ENCODE measurements around the gene GGCX.
"Not testable (repeated sequence)": the region's sequence is repeated elsewhere in the genome, so short reads cannot be mapped to it uniquely, and the experiment has no call there.

Gene GGCX

DNA sequence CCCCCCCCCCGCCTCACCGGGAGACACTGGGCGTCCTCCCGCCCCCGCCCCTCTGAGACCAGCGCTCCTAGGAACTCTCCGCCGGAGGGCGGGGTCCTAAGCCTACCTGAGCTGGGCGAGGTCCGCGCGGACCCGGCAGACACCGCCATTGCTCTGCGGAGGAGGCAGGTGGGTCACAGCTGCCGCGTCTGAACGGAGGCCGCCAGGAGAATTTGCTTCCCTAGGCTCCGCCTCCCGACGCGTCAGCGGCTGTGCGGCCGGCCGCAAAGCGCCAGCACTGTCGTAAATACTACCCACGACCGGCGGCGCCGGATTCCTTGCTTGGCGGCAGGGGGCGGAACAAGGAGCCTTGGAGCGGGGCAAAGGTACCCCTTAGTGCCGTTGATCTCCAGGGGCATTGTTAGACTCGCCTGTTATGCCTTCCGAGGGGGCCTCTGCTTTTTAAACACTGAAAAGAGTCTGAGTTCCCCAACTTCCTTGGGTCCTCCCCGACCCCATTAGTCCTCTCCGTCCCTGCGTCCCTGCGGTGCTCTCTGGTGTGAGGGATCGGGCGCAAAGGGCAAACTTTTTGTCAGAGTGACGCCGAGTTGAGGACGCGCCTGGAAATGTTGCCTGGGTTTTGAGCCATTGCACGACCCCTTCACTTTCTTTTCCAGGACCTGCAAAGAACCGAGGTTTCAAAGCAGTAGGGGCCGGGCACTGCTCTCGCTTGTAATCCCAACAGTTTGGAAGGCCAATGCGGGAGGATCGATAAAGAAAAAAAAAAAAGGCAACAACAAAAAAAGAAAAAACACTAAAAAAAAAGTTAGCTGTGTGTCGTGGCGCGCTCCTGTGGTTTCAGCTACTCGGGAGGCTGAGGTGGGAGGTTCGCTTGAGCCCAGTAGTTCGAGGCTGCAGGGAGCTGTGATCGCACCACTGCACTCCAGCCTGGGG, at the start of gene GGCX:
Gene GGCX, minus strand, starts transcription at position 214 of the 933 bp plus-strand sequence. Its CDS starts 65 bp downstream, at position 149.
- H3K9me3 Mint-ChIP-seq = no peaks in the 10 kb centered on the region
- H3K27me3 Mint-ChIP-seq (ENCODE audit: low read depth) = no peaks in the 10 kb centered on the region
- H3K36me3 Mint-ChIP-seq (ENCODE audit: low read depth) = peaks cover 8% of the 10 kb centered on the region
- peak within 1 kb of the TSS; percentile 93 to 99 (median 96) for H3K4me3 Mint-ChIP-seq
- TF ChIP-seq, protein P1, sequence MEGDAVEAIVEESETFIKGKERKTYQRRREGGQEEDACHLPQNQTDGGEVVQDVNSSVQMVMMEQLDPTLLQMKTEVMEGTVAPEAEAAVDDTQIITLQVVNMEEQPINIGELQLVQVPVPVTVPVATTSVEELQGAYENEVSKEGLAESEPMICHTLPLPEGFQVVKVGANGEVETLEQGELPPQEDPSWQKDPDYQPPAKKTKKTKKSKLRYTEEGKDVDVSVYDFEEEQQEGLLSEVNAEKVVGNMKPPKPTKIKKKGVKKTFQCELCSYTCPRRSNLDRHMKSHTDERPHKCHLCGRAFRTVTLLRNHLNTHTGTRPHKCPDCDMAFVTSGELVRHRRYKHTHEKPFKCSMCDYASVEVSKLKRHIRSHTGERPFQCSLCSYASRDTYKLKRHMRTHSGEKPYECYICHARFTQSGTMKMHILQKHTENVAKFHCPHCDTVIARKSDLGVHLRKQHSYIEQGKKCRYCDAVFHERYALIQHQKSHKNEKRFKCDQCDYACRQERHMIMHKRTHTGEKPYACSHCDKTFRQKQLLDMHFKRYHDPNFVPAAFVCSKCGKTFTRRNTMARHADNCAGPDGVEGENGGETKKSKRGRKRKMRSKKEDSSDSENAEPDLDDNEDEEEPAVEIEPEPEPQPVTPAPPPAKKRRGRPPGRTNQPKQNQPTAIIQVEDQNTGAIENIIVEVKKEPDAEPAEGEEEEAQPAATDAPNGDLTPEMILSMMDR (IDR thresholded peaks at IDR 0.05; ENCODE audit: unreplicated experiment in 3 of 3) = no peak
- peaks cover 16% of the 10 kb centered on the region for H3K4me1 Mint-ChIP-seq
- H3K27ac Mint-ChIP-seq = peak within 1 kb of the TSS; percentile 96 to 99 (median 97)

DNA sequence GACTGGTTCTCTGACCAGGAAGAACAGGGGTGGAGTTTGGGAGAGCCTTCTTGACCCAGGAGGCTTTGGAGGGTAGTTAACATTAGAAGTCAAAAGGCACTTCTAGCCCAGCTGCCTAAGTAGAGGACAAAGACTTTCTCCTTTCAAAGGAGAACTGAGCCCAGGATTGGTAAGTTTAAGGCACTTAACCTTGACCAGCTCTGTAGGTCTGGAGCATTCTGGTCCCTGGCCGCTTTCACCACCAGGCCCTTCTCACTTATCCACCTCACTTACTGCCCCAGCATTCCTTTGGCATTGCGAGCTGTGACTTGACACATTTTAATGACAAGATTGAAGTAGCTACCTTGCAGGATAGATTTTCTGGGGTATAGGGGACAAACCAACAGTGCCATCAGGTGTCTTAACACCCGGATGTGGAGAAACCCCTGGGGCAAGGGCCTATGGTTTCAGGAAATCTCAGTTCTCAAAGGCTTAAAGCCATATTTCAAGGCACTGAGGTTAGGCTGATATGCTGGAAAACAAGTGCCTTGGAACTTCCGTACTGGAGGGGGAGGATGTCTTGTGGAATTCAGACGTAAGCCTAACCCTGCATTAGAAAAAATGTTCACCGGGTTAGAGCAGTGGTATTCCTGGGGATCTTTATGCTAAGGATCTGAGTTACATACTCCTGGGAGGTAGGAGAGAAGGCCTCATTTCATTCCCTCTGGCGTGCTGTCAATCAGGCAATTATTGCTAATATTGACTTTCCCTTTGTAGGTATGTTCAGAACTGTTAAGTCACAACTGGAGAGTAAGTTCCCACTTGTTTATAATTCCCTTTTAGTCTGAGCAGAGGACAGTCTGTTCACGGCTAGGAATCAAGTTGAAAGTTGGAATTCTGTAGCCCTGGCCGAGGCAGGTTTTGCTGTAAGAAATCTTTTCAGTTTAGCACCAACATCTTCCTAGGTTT, 46.2 kb upstream of the GGCX start:
- TF ChIP-seq, protein P1 (IDR thresholded peaks at IDR 0.05; ENCODE audit: unreplicated experiment in 3 of 3) = no peak
- Mint-ChIP-seq H3K9me3 (no peaks in the 10 kb centered on the region), H3K36me3 (ENCODE audit: low read depth) (peaks cover 25% of the 10 kb centered on the region), H3K27ac (peak overlapping the region; percentile 58 to 80 (median 71)), H3K4me3 (peak overlapping the region; percentile 52 to 76 (median 74)), H3K27me3 (ENCODE audit: low read depth) (peaks cover 3% of the 10 kb centered on the region), H3K4me1 (peaks cover 38% of the 10 kb centered on the region)

- no peaks in the 10 kb centered on the region for H3K9me3 Mint-ChIP-seq
- peaks cover 25% of the 10 kb centered on the region for H3K36me3 Mint-ChIP-seq (ENCODE audit: low read depth)
- H3K4me3 Mint-ChIP-seq = peak overlapping the region; percentile 18 to 55 (median 18)
- TF ChIP-seq, protein P1 (IDR thresholded peaks at IDR 0.05; ENCODE audit: unreplicated experiment in 3 of 3) = no peak
- H3K27ac Mint-ChIP-seq = peak overlapping the region; percentile 16 to 66 (median 60)
- H3K27me3 Mint-ChIP-seq (ENCODE audit: low read depth) = peaks cover 3% of the 10 kb centered on the region
- peaks cover 38% of the 10 kb centered on the region for H3K4me1 Mint-ChIP-seq
Observed at GRCh38 chr2:85606116-85606455, 44.8 kb upstream of the GGCX start.

DNA sequence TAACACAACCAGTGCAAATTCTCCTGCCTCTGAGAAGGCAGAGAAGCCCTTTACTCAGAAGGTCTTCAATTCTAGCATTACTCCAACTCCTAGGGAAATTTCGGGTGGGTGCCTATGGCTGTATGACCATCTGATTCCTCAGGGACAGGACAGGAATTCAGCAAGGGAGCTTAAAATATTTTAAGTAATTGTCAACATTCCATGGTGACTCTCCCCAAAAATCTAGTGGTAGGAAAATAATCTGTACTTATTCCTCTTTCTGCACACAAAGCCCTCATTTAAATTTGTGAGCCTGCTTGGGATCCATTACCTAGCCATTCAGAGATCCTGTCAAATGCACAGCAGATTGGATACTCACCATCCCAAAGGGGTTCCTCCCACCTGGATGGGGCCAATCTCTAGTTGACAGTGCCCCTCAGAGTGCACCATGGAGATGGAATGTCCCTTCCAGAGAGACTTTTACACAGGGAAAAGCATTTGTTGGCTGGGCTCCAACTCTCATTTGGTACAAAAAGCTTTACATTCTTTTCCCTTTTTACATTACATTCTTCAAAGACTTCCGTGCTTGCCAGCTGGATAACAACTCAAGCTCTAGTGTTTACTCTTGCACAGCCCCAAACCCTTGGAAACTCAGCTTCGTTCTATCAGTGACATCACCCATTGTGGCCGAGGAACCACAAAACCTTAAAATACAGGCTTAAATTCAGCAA, 44.3 kb upstream of the GGCX start:
- peaks cover 3% of the 10 kb centered on the region for H3K27me3 Mint-ChIP-seq (ENCODE audit: low read depth)
- TF ChIP-seq, protein P1 (IDR thresholded peaks at IDR 0.05; ENCODE audit: unreplicated experiment in 3 of 3) = no peak
- H3K27ac Mint-ChIP-seq = peak overlapping the region; percentile 16 to 66 (median 60)
- H3K36me3 Mint-ChIP-seq (ENCODE audit: low read depth) = peaks cover 25% of the 10 kb centered on the region
- H3K4me1 Mint-ChIP-seq = peaks cover 38% of the 10 kb centered on the region
- peak overlapping the region; percentile 18 to 60 (median 55) for H3K4me3 Mint-ChIP-seq
- H3K9me3 Mint-ChIP-seq = no peaks in the 10 kb centered on the region

- H3K27me3 Mint-ChIP-seq (ENCODE audit: low read depth) = peaks cover 3% of the 10 kb centered on the region
- peak overlapping the region; percentile 55 to 66 (median 60) for H3K27ac Mint-ChIP-seq
- TF ChIP-seq, protein P1 (IDR thresholded peaks at IDR 0.05; ENCODE audit: unreplicated experiment in 3 of 3) = no peak
- peaks cover 33% of the 10 kb centered on the region for H3K4me1 Mint-ChIP-seq
- no peaks in the 10 kb centered on the region for H3K9me3 Mint-ChIP-seq
- H3K36me3 Mint-ChIP-seq (ENCODE audit: low read depth) = peaks cover 21% of the 10 kb centered on the region
- peak overlapping the region; percentile 49 to 91 (median 55) for H3K4me3 Mint-ChIP-seq
Observed at GRCh38 chr2:85604568-85605339, 43.5 kb upstream of the GGCX start.

DNA sequence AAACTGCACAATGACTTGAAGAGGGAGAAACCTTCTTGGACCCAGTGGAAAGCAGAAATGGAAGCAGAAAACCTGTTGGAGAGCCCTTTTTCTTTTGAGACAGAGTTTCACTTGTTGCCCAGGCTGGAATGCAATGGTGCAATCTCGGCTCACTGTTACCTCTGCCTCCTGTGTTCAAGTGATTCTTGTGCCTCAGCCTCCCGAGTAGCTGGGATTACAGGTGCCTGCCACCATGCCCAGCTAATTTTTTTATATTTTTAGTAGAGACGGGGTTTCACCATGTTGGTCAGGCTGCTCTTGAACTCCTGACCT, 42.8 kb upstream of the GGCX start:
- peak overlapping the region; percentile 85 to 91 (median 91) for H3K4me3 Mint-ChIP-seq
- not testable (repeated sequence) for H3K27me3 Mint-ChIP-seq (ENCODE audit: low read depth); H3K9me3 Mint-ChIP-seq
- peak overlapping the region in 1 of 3 experiments; percentile 26 for H3K27ac Mint-ChIP-seq
- H3K36me3 Mint-ChIP-seq (ENCODE audit: low read depth) = peaks cover 17% of the 10 kb centered on the region
- H3K4me1 Mint-ChIP-seq = peaks cover 33% of the 10 kb centered on the region

Data from nephron (organoid).